Stomach (tissue), 4 donors: ENCODE data around the gene DPT.

Source experiments
- POLR2A ChIP-seq, 4 donors: fragments of 450-650 bp; IDR thresholded peaks; one replicate each; pipeline ENCODE4 v1.6.1; 2016; ENCODE audit warnings: antibody characterized with exemption in 4 of 4, control low read depth in 2 of 4, mild to moderate bottlenecking in 1 of 4, moderate library complexity in 1 of 4
- TF ChIP-seq, protein P1 (sequence below), 7 experiments: fragments of 450-650 bp in 4 of 7; fragments of 200-600 bp in 3 of 7; sonication (generic) in 3 of 7; IDR thresholded peaks; one replicate each; pipeline ENCODE4 v1.5.1; 2016 to 2019; ENCODE audit warnings: antibody characterized with exemption in 7 of 7, control low read depth in 2 of 7, mild to moderate bottlenecking in 1 of 7

DNA sequence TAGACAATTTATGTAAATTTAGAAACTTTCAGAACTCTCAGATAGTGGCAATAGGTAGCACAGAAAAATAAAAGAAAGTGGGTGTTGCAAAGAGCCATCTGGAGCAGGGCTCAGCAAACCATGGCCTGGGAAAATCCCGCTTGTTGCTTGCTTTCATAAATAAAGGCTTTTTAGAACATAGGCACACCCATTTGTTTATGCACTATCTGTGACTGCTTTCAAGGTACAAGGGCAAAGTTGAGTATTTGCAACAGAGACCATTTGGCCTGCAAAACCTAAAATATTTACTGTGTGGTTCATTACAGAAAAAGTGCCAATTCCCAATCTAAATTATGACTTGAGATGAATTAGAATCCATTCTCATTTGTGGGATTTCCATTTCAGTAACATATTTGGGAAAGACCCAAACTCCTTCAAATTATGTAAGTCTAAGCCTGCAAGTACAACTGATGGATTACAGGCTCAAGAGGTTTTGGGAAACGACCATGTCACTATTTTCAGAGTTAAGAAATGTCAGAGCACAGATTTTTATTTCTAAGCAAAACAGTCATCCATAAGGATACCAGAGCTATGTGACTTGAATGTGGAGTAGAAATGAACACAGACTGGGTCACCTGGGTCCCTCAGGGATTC, 43.5 kb upstream of the DPT start:
- TF ChIP-seq POLR2A (IDR thresholded peaks at IDR 0.05), result no peak
- TF ChIP-seq, protein P1, sequence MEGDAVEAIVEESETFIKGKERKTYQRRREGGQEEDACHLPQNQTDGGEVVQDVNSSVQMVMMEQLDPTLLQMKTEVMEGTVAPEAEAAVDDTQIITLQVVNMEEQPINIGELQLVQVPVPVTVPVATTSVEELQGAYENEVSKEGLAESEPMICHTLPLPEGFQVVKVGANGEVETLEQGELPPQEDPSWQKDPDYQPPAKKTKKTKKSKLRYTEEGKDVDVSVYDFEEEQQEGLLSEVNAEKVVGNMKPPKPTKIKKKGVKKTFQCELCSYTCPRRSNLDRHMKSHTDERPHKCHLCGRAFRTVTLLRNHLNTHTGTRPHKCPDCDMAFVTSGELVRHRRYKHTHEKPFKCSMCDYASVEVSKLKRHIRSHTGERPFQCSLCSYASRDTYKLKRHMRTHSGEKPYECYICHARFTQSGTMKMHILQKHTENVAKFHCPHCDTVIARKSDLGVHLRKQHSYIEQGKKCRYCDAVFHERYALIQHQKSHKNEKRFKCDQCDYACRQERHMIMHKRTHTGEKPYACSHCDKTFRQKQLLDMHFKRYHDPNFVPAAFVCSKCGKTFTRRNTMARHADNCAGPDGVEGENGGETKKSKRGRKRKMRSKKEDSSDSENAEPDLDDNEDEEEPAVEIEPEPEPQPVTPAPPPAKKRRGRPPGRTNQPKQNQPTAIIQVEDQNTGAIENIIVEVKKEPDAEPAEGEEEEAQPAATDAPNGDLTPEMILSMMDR (IDR thresholded peaks at IDR 0.05), result no peak
